HG03280 (cell line): Measurements from ENCODE around the gene ATP2B2.

ENCODE experiments used
- ATAC-seq: cut with Tn5 transposase; IDR thresholded peaks from one replicate; pipeline ENCODE4 v1.9.1; 2021; ENCODE audit warnings: mild to moderate bottlenecking, moderate library complexity; ENCODE audit not compliant: unreplicated experiment

Gene ATP2B2

GRCh38 chr3:10434144-10434937 is 71.0 kb downstream of the ATP2B2 start:
- no peak for ATAC-seq

DNA sequence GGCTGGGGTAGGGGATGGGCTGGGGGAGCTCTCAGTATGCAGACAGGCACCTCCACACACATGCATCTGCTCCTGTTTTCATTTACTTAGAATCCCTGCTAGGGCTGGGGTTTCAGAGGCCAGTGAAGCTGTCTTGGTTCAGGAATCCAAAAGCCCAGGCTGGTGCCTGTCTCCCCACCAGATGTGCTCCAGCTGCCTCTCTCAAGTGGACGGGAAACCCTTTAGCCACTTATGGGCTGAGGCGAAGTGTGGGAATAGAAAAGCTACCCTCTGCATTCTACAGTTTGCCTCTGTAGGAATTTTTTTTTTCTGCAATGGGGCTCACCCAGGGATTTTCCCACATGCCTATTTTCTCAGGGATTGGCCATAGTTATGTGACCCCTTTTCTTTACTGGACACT is 72.5 kb downstream of the ATP2B2 start:
- no peak for ATAC-seq

- ATAC-seq: no peak
Measured at GRCh38 chr3:10432156-10432845, 73.1 kb downstream of the ATP2B2 start.

GRCh38 chr3:10430805-10431204 is 74.6 kb downstream of the ATP2B2 start:
- no peak for ATAC-seq

GRCh38 chr3:10428406-10429091 is 76.8 kb downstream of the ATP2B2 start:
- ATAC-seq: no peak

DNA sequence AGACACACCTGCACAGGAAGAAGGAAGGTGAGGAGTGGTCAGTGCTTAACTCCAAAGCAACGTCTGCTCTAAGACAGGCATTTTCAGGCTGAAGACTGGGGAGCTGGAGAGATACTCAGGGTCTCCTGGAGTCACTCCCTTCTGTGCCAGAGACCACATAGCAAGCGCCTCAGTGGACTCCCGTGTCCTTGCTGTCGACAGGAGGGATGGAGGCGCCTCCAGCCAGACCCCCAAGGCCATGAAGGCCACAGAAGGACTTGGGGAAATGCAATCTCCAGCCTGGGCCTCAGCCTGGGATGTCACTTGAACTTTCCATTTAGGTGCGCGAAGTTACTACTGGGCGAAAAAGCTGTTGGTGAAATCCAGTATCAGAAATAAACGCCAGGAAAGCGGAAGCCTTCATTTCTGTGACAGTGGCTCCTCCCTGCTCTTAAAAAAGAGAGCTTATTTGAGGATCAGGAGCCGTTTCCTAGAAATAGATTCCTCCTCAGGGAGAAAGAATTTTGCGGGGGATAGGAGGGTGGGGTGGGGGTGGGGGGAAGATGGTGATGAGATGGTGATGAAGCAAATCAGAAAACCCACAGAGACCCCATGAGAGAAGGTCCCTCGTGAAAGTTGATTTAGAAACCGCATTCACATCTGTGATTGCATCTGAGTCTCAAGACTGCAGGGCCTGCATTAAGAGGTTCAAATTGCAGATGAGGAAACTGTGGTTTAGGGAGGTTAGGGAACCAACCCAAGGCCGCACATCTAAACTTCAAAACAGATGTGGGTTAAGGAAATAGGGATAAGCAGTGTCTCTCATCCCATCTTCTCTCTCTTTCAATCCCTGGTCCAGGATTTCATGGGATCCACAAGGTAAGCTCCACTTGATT is 78.8 kb downstream of the ATP2B2 start:
- ATAC-seq: no peak

DNA sequence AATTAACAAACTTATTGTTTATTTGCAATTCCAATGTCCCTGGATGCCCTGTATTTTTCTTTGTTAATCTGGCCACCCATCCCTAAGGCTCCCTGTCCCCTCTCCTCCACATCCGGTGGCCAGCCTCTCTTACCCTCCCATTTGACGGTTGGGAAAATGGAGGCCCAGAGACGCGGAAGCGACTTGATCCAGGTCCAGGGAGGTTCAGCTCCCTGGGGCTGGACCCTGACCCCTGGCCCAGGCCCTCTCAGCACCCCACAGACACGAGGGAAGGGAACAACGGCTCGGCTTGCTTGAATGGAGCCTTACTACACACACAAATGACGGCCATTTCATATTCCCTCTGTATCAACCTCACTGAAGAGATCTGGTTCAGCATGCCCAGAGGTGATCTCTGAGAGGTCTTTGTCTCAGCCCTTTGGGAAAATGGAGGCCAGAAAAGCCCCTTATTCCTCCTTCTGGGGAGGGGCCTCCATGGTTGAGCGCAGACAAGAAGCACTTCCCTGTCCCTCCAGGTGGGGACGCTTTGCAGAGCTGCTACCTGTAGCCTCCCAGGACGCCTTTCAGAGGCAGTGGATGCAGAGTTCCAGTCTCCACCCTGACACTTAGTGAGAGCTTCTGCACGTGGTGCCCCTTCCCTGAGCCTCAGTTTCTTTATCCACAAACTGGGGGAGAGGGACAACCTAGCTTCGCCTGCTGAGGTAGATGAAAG is 82.1 kb downstream of the ATP2B2 start:
- ATAC-seq: no peak

DNA sequence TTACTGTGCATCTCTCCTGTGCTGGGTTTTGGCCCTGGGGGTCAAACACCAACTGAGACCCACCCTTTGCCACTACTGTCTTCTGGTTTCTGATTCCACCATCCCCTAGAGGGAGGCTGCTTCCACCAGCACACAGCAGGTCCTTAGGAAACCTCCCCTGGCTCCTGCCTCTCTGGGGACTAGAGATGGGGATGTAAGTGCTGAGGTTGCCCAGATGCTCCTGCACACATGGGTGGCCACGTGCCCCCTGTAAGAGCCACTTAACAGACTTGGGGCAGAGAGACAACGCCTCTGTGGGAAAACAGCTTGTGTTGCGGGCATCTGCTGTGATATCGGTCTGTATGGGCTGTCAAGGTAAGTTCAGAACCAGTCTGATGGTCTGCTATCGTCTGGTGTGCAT is 83.4 kb downstream of the ATP2B2 start:
- ATAC-seq: no peak

- ATAC-seq: no peak
Measured at GRCh38 chr3:10420745-10421475, 84.5 kb downstream of the ATP2B2 start.

DNA sequence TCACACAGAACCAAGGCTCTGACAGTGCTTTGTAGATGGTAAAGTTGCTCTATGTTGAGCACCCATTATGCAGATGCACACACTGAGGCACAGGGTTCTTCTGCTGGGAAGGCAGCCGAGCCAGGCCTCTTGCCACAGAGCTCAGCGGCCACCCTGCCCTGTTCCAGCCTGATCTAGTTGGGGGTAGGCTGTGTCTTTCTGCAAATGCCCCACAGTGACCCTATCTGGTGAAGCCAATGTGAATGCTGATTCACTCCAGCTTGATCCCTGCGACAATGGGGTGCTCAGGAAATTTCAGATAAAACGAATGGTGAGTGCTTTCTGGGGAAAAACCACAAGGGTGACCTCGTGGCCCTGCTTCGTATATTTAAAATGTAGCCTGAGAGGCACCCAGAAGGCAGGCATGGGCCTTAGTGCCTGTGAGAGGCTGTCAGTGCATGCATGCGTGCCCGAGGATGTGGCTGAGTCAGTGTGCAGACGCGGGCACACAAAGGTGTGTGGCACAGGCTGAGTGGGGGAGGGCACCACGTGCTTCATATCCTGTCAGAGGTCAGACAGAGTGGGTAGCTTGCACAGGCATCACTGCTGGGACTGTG is 85.7 kb downstream of the ATP2B2 start:
- no peak for ATAC-seq

DNA sequence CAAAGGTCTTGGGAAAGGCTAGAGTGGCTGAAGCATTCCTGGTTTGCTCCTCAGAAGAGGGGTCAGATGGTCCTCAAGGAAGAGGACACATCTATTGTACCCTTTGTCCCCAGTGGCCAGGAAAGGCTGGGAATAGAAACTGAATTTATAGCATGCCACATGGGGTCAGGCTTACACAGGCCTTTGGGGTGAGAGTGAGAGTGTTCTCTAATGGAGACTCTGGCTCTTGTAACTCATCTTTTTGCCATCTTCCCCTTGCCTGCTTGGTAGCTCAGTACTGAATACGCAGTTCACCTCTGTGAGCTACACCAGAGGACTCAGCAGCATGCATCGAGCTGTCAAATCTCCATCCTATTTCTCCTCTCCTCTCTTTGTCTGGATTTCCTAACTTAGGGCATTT is 87.5 kb downstream of the ATP2B2 start:
- ATAC-seq: no peak

DNA sequence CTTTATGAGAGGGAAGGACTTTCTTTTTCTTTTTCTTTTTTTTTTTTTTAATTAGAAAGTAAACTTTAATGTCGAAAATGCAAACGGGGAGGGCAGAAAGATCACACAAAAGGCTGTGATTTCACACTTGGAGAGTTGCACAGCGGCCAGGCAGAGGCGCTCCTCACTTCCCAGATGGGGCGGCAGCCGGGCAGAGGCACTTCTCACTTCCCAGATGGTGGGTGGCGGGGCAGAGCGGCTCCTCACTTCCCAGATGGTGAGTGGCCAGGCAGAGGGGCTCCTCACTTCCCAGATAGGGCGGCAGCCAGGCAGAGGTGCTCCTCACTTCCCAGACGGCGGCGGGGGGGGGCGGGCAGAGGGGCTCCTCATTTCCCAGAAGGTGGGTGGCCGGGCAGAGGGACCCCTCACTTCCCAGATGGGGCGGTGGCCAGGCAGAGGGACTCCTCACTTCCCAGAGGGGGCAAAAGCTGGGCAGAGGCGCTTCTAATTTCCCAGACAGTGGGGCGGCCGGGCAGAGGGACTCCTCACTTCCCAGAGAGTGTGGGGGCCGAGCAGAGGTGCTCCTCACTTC is 88.6 kb downstream of the ATP2B2 start:
- ATAC-seq: no peak

DNA sequence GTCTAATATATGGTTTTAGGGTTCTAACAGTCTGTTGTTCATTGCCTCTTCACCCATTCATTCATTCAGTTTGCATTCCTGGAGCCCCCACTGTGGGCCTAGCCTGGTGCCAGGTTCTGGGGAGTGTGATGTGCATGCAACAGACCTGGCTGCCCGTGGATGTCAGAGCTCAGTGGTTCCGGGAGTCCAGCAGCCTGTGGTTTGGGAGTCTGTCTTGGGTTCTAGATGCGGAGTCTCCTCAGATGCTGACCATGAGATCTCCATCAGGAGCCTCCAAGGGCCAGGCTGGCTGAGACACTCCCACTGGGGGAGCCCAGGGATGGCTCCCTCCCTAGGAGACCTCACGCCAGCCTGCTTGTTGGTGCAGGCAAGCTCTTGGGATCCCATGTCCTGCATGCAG is 92.3 kb downstream of the ATP2B2 start:
- no peak for ATAC-seq

DNA sequence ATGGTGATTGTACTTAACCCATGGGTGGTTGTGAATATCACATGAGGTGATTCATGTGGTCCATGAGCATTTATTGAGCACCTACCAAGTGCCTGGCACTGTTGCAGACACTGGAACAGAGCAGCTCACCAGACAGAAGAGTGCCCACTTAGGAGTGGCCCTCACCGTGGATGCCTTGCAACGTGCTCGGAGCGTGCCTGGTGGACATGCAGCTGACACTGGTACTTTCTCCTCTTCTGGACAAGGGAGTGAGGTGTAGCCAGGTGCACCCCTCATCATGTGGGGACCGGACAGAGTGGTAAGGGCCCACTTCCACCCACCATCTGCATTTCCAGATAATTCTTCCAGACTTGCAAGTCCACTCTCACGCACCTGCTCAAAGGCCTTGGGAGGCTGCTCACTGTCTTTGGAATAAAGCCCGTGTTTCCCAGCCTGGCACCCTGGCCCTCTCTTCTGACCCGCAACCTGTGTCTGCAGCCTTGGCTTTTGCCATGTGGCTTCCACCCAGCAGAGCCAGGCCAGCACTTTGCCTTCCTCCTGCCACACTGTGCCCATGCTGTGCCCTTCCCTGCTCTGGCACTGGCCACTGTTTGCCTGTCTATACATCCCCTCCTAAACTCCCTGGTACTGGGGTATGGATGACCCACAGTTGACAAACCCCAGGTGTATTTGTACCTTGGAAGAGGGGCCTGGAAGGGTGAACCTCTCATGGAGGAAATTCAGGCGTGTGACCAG is 93.6 kb downstream of the ATP2B2 start:
- ATAC-seq: no peak

GRCh38 chr3:10410383-10411002 is 94.9 kb downstream of the ATP2B2 start:
- ATAC-seq: no peak

GRCh38 chr3:10408680-10409079 is 96.7 kb downstream of the ATP2B2 start:
- ATAC-seq: no peak

- no peak for ATAC-seq
Measured at GRCh38 chr3:10407361-10407760, 98.0 kb downstream of the ATP2B2 start.

GRCh38 chr3:10406414-10406813 is 99.0 kb downstream of the ATP2B2 start:
- no peak for ATAC-seq
